HG03571 (cell line): Measurements from ENCODE around the gene RSPH1.

Experiments
- ATAC-seq: cut with Tn5 transposase; IDR thresholded peaks from one replicate; pipeline ENCODE4 v1.9.1; 2021; ENCODE audit not compliant: unreplicated experiment

RSPH1 gene

GRCh38 chr21:42496120-42496838 is at the start of gene RSPH1:
RSPH1 (minus strand) TSS chr21:42496224; CDS start chr21:42496186, 38 bp downstream.
- ATAC-seq, result peak; percentile 98

DNA sequence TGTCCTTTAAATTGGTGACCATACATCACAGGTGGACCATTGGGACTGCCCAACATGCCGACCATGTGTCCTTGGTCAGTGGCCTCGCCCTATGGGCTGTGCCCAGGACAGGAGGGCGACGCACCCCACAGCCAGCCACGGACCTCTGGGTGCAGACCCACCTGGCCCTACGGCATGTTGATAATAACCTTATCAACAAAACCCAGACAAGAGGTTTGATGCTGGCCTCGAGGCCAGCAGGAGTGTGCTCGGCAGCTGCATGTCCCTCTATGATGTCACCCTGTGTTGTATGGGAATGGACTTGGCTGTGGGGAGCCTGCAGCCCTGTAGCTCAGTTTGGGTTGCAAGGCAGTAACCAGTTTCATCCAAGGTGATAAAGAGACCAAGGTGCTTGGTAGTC is 49.7 kb upstream of the RSPH1 start:
- ATAC-seq, result no peak

DNA sequence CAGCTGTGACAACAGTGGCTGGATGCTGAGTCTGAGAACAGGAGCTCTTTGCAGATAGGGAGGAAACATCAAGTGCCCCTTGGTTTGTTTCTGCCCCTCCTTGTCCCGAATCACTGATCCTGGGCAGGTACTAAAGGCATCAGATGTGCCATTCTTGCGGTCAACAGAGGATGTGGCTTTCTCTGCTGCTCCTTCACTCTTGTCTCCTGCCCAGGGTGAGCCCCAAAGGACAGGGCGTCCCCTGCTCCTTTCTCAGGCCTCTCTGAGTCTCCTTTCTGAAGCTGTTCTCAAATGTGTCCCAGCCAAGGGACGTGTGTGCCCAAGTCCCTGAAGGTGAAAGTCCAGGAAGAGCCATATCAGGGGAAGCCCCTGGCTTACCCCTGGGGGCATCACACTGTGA is 49.3 kb upstream of the RSPH1 start:
- no peak for ATAC-seq

DNA sequence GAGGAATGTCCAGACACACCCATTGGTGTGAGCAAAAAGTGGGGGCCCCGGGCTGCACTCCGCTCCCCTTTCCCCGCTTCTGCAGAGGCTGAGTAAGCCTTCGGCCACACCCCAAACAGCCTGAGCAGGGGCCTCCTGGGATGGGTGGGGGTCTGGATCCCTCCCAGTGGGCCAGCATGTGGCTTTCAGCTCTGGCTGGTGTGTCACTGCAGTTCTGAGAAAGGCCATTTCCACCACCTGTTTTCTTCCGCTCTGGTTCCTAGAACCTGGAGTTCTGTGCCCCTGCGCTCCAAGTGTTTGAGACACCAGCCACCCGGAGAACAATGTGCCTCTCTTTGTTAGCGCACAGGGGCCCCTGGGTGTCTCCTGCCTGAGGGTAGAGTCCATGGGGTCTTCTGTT is 48.5 kb upstream of the RSPH1 start:
- ATAC-seq, result no peak

DNA sequence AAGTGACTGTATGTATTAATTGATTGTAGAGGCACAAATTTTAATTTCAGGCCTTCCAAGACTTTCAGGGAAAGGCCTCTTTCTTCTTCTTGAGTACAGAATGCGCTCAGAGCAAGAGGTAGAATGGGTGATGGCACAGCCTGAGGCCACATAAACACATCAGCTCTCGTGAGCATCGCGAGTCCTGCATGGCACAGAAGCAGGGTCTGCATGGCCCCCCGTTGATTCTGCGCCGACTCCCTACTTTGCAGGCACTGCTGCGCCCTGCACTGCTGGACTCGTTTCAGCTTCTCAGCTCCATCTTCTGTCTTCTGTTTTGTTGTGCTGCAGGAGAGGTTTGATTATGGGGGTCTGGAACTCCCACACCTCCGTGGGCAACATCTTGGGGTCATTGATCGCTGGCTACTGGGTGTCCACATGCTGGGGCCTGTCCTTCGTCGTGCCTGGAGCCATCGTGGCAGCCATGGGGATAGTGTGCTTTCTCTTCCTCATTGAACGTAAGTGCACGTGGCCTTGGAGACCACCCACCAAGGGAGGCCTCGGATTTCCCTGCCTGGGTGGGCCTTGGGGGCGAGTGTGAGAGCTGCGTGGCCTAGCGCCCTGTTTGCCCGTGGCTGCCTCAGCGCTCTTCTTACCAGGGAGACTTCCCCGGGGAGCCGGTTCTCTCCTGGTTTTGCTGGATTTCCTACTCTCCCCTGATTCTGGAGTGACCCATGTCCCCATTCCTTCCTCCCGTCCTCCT is 47.3 kb upstream of the RSPH1 start:
- ATAC-seq, result no peak

DNA sequence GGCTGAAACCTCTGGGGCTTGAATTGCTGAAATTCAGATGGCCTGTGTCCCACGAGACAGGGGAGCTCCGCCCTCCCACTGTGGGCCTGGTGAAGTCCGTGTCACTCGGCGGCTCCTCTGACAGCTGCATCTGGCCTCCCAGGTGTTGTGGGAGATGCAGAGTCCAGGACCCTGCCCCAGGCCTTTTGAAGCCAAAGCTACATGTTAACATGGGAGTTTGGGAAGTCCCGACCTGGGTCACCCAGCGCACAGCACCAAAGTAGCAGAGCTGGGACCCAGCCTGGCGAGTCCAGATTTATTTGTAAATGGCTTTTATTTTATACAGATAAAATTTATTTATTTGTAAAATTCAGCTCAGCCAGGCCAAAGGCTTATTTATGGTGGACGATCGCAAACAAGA is 46.6 kb upstream of the RSPH1 start:
- no peak for ATAC-seq

DNA sequence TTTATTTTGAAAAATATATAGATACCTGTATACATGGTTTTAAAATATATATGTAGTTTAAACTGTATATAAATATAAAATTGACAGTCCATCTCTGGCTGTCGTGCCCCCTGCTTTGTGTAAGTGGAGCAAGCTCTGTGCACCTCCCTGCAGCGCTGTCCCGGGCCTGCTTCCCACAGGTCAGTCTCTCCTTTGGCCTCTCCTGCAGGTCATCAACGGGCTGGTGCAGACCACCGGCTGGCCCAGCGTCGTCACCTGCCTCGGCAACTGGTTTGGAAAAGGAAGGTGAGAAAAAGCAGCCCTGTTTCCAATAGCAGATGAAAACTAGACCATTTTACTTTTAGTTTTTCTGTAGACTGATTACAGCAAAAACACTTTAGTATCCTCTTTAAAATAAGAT is 46.2 kb upstream of the RSPH1 start:
- ATAC-seq, result no peak

DNA sequence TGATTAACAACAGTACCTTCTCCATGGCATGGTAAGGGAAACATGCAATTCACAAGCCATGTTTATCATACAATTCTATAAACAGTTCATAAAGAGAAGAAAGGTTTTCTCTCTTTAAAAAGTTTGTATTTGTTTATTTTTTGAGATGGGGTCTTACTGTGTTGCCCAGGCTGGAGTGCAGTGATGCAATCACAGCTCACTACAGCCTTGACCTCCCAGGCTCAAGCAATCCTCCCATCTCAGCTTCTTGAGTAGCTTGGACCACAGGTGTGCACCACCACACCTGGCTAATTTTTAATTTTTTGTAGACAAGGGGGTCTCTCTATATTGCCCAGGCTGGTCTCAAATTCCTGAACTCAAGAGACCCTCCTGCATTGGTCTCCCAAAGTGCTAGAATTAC is 45.6 kb upstream of the RSPH1 start:
- no peak for ATAC-seq

- ATAC-seq, result no peak
Observed at GRCh38 chr21:42541174-42541573, 45.1 kb upstream of the RSPH1 start.

DNA sequence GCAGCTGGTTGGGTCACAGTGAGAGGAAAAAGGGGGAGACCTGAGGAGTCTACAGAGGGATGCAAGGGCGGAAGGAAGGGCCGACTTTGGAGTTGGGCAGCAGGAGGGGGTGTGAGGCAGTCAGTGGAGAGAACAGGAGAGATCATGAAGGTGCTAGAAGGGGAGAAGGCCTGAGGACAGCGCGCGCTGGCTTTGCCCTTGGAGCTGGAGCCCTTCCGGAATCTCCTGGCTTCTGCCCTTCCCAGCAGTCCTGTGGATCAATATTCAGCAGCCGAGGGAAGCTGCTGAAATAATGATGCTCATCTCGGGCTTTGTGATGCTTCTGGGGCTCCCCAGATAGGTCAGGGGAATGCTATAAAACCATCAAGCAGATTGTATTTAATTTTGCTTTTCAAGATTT is 44.4 kb upstream of the RSPH1 start:
- ATAC-seq, result no peak

DNA sequence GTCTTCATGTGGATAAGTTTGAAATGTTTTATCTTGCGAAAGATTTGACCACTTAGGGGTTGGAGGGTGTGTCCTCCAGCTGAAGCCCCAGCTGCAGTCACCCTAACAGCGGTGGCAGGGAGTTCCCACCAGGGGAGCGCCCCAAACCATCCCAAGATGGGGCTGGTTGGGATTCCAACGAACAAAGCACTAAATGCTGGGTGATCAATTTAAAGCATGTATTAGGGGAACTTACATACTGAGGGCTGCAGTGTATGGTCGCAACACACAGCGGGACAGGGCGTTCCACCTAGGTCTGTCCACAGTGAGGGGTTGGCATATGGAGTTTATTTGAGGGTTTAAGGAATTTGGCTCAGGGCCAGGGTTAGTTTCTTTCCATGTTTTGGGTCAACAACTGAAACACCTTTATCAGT is 43.9 kb upstream of the RSPH1 start:
- no peak for ATAC-seq

- ATAC-seq, result no peak
Observed at GRCh38 chr21:42539342-42539741, 43.3 kb upstream of the RSPH1 start.

GRCh38 chr21:42538479-42539275 is 42.7 kb upstream of the RSPH1 start:
- ATAC-seq, result no peak

- ATAC-seq, result no peak
Observed at GRCh38 chr21:42537106-42537742, 41.2 kb upstream of the RSPH1 start.

DNA sequence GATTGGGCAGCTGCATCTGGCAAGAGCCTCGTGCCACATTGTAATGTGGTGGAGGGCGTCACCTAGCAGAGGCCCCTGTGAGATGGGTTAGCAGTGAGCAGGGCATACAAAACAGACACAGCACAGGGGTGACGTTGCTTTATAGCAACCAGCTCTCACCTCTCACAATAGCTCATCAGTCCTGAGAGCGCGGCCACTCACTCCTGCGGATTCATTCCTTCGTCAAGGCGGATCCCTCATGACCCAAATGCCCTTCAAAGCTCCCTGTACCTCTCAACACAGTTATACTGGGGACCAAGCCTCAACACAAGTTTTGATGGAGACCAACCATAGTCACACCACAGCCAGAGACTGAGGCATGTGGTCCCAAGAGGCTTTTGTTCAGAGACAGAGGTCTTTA is 40.6 kb upstream of the RSPH1 start:
- no peak for ATAC-seq

GRCh38 chr21:42535602-42536171 is 39.7 kb upstream of the RSPH1 start:
- peak; percentile 47 for ATAC-seq

DNA sequence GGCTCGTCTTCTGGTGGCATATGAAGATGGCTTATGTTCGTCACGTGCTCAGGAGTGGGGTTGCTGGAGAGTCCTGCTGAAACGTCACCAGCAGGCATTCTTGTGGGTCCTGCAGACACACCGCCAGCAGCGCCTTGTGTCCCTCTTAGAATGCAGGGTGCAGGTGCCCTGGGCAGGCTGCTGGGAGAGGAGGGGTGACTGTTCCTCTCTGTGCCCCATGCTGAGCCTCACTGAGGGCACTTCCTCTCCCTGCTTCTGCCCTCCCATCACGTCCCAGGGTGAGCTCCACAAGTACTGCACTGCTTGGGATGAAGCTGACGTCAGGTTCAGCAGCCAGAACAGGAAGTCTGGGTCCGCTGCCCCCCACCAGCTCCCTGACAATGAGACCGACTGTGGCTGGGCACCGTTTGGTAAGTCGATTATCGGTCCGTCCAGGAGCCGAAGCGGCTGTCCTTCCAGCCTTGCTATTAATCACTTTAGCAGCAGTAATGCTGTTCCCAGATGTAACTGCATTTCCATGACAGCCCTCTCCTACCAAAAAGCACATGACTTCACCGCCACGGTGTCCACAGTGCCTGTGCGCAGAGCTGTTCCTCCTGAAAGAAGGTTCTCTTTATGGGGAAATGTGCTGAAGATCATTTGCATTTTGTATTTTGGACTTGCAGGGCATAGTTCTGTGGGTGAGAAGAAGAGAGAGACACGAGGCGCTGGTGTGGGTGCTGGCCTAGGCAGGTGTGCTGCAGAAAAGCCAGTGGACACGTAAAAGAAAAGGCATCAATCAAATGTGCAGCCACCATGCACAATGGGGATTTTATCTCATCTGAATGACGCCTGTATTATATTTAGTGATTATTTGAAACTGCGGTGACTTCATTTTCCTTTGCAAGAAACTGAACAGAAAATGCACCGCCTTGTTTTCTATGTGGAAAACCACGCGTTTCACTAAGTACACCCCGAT is 38.7 kb upstream of the RSPH1 start:
- ATAC-seq, result no peak

DNA sequence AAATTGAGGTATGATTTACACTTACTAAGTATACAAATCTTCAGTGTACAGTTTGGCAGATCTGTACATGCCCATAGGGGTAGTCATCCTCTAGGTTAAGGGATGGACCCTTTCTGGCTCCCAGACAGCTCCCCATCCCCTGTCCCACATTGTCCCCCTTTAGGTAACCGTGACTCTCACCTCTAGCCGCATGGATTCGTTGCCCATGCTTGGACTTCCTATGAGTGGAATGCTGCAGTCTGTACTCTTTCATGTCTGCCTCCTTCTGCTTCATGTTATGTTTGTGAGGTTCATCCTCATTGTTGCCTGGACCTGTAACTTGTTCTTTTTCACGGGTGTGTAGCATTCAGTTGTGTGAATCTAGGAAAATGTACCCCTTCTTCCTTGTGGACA is 37.9 kb upstream of the RSPH1 start:
- no peak for ATAC-seq

DNA sequence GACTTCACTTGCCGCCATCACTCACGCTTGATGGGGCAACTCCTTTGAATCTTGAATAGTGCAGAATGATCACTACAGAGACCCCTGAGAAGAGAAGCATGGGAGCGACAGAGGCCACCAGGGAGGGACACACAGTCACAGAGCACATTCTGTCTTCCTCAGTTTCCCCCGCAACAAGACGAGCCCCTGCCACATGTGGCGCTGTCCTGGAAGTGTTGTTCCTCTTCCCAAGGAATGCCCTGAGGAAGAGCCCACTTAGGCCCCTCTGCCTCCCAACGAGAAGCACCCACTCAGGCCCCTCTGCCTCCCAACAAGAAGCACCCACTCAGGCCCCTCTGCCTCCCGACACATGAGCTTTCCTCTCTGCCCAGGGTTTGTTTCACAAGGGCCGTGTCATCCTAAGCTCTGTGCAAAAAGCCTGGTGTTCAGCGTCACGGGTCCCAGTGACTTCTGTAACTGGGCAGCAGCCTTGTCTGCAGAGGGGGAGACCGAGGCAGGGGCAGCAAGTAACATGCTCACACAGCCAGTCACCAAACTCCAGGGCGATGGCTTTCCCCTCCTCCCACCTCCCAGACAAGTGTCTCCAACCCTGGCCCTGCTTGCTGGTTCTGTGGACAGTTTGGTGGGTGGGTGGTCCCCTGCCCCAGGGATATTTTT is 37.4 kb upstream of the RSPH1 start:
- no peak for ATAC-seq
